HCT116 (cell line): ENCODE data around the gene GFY. TPM values are rescaled to one million over a fixed set of nuclear protein-coding genes. Genes with fewer than 3 reads are reported as not detected.

ENCODE experiments used
- ATAC-seq: fragments of 200-7000 bp; cut with Tn5 transposase; 2 replicates; pipeline ENCODE4 v1.9.1; 2020; ENCODE audit warnings: mild to moderate bottlenecking, moderate library complexity
- BruUV-seq: library from RNA; stranded (reverse); fragments of 400-500 nt; replicated peaks from 2 replicates; lab custom pipeline; 2021; lab: Mats Ljungman, UMichigan
- CTCF ChIA-PET: fragments of 300-600 bp; sonication (Branson Sonifier 250); formaldehyde crosslinking; loops from one replicate; lab custom pipeline; 2021; ENCODE audit warnings: antibody characterized with exemption; lab: Charles Lee
- POLR2A ChIA-PET: fragments of 300-600, 350-600 bp; sonication (Branson Sonifier 250); formaldehyde crosslinking; loops from one replicate; lab custom pipeline; 2021; ENCODE audit warnings: antibody characterized with exemption; lab: Charles Lee
- RAD21 ChIA-PET, 2 experiments: fragments of 300-600 bp; sonication (Branson Sonifier 250); formaldehyde crosslinking; loops; one replicate each; lab custom pipeline; 2023; ENCODE audit warnings: low total read pairs in 2 of 2; ENCODE audit not compliant: uncharacterized antibody in 2 of 2, unreplicated experiment in 2 of 2, low non-redundant PET in 1 of 2; lab: Charles Lee
- DNase-seq: peaks from one replicate; pipeline ENCODE4 v3.0.0-alpha.2; 2010; ENCODE audit warnings: low read depth, low spot score
- H2AFZ ChIP-seq: fragments of 200-600 bp; shearing (Covaris generic), sonication (generic); 2 replicates; pipeline ENCODE4 v1.6.1; 2017; ENCODE audit warnings: low read depth, mixed run types, mixed read lengths, antibody characterized with exemption, low read length; ENCODE audit not compliant: poor library complexity, severe bottlenecking
- H3K27ac ChIP-seq: 2 replicates; pipeline ENCODE4 v1.5.1; 2012; ENCODE audit warnings: low read depth, low read length
- H3K27me3 ChIP-seq: fragments of 200-600 bp; sonication (generic); 2 replicates; pipeline ENCODE4 v1.6.1; 2016; ENCODE audit warnings: mixed run types, low read length, mixed read lengths; ENCODE audit not compliant: insufficient read depth
- H3K36me3 ChIP-seq, 2 experiments: fragments of 200-500 bp in 1 of 2; fragments of 200-600 bp in 1 of 2; sonication (Bioruptor generic) in 1 of 2; sonication (generic) in 1 of 2; 2 replicates each; pipeline versions ENCODE4 v1.5.1 to v1.6.1; 2014 to 2016; ENCODE audit warnings: low read length in 2 of 2, inconsistent platforms in 1 of 2, mixed read lengths in 1 of 2, mixed run types in 1 of 2; ENCODE audit not compliant: insufficient read depth in 2 of 2, control insufficient read depth in 1 of 2
- H3K4me1 ChIP-seq, 2 experiments: fragments of 200-600 bp in 1 of 2; sonication (generic) in 1 of 2; 2 replicates each; pipeline versions ENCODE4 v1.5.1 to v1.6.1; 2012 to 2017; ENCODE audit warnings: low read length in 2 of 2, inconsistent platforms in 1 of 2, mild to moderate bottlenecking in 1 of 2, mixed read lengths in 1 of 2, mixed run types in 1 of 2, moderate library complexity in 1 of 2; ENCODE audit not compliant: insufficient read depth in 2 of 2, control insufficient read depth in 1 of 2
- H3K4me2 ChIP-seq: fragments of 200-600 bp; sonication (generic); 2 replicates; pipeline ENCODE4 v1.6.1; 2017; ENCODE audit warnings: mixed run types, low read length, mixed read lengths
- H3K4me3 ChIP-seq, 2 experiments: fragments of 200-600 bp in 1 of 2; sonication (generic) in 1 of 2; replicated peaks in 1 of 2; 2 replicates each; pipeline ENCODE4 v1.5.1; 2011 to 2016; ENCODE audit warnings: low read length in 2 of 2, control low read depth in 1 of 2, low read depth in 1 of 2, mild to moderate bottlenecking in 1 of 2, mixed read lengths in 1 of 2, mixed run types in 1 of 2
- H3K79me2 ChIP-seq: fragments of 200-600 bp; sonication (generic); 2 replicates; pipeline ENCODE4 v1.6.1; 2017; ENCODE audit warnings: mild to moderate bottlenecking, mixed run types, low read length, moderate library complexity, mixed read lengths; ENCODE audit not compliant: insufficient read depth
- H3K9ac ChIP-seq: fragments of 200-600 bp; sonication (generic); 2 replicates; pipeline ENCODE4 v1.6.1; 2016; ENCODE audit warnings: low read length, mixed read lengths
- H3K9me2 ChIP-seq: fragments of 200-600 bp; sonication (generic), shearing (Covaris generic); 2 replicates; pipeline ENCODE4 v1.6.1; 2017; ENCODE audit warnings: mixed run types, mild to moderate bottlenecking, moderate library complexity; ENCODE audit not compliant: insufficient read depth
- H3K9me3 ChIP-seq, 2 experiments: fragments of 200-500 bp in 1 of 2; fragments of 200-600 bp in 1 of 2; sonication (Bioruptor generic) in 1 of 2; sonication (generic) in 1 of 2; 2 replicates each; pipeline ENCODE4 v1.6.1; 2014 to 2017; ENCODE audit warnings: low read length in 2 of 2, mixed read lengths in 2 of 2, inconsistent platforms in 1 of 2, low read depth in 1 of 2, mild to moderate bottlenecking in 1 of 2, mixed run types in 1 of 2, moderate library complexity in 1 of 2; ENCODE audit not compliant: control insufficient read depth in 1 of 2, insufficient read depth in 1 of 2
- H4K20me1 ChIP-seq: fragments of 200-600 bp; sonication (generic), shearing (Covaris generic); 2 replicates; pipeline ENCODE4 v1.6.1; 2017; ENCODE audit warnings: mixed run types, mild to moderate bottlenecking, moderate library complexity; ENCODE audit not compliant: insufficient read depth
- EGR1 ChIP-seq: IDR thresholded peaks from 2 replicates; pipeline ENCODE4 v1.6.1; 2012; ENCODE audit warnings: low read depth
- RAD21 ChIP-seq: IDR thresholded peaks from 2 replicates; pipeline ENCODE4 v1.6.1; 2012; ENCODE audit warnings: low read depth, mild to moderate bottlenecking
- SP1 ChIP-seq: IDR thresholded peaks from 2 replicates; pipeline ENCODE4 v1.6.1; 2012; ENCODE audit warnings: low read depth
- TCF7L2 ChIP-seq: IDR thresholded peaks from 2 replicates; pipeline ENCODE4 v1.7.0; 2011; ENCODE audit warnings: borderline replicate concordance, inconsistent platforms; ENCODE audit not compliant: insufficient read depth, insufficient read length; ENCODE audit errors: extremely low read depth
- ZNF274 ChIP-seq: fragments of 200-500 bp; sonication (Bioruptor generic); IDR thresholded peaks from 2 replicates; pipeline ENCODE4 v1.6.1; 2014; ENCODE audit warnings: mild to moderate bottlenecking, low read depth, low read length, inconsistent platforms
- intact Hi-C: fragments of 100-400 bp; cut with micrococcal nuclease; formaldehyde crosslinking; loops from 2 replicates; pipeline ENCODE4 v1.10.0; 2022
- total RNA-seq: library from RNA; stranded (reverse); gene quantifications from one replicate; pipeline ENCODE4 v1.2.1, GENCODE V29; 2021; ENCODE audit not compliant: unreplicated experiment

GFY gene
- total RNA-seq, 1 experiment from 2014 or later = 2.6 TPM

DNA sequence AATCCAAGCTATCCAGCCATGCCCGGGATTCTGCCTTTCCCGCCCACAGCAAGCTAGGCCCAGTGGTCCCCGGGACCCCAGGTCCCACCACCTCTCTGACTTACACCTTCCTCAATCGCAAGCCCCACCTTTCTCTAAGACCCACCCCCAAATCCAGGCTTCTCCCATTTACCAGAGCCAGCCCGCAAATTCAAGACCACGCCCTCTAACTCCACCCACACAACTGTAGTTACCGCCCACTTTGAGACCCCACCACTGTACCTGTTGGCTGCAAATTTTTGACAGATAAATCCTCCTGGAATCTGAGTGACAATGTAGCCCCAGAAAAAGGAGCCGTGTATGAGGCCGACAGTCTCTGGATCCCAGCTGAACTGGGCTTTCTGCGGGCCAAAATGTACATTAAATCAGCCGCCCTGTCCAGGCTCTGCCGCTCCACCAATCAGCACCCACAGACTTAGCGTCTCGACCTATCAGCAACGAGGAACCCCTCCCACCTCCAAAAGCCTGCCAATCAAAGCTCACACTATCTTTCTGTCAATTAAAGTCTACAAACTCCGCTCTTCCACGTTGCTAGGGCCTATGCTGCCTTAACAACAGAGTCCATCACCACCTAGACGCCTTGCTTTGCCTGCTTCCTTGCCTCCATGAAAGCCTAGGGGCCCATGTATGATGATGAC is 9.9 kb downstream of the GFY start:
- H3K27me3 ChIP-seq = peaks cover 18% of the 10 kb centered on the region
- no peak for TF ChIP-seq SP1
- no peak for TF ChIP-seq RAD21
- no peak for TF ChIP-seq EGR1
- DNase-seq (no peak), ATAC-seq (peak; percentile 40; the same call in 1 of the 2 replicates)
- no peaks in the 10 kb centered on the region for H3K36me3 ChIP-seq
- intact Hi-C loops = no loop called here
- H3K4me3 ChIP-seq = no peak overlapping the region
- H3K4me2 ChIP-seq = no peak overlapping the region
- no peaks in the 10 kb centered on the region for H3K79me2 ChIP-seq
- RAD21 ChIA-PET = no interaction called here
- peaks cover 0 to 3% of the 10 kb centered on the region in 2 experiments; a peak in 1 of 4 replicates for H3K4me1 ChIP-seq
- H2AFZ ChIP-seq = no peak overlapping the region
- no TSS peak for BruUV-seq
- H3K9me3 ChIP-seq = no peaks in the 10 kb centered on the region
- CTCF ChIA-PET = no interaction called here
- H3K9me2 ChIP-seq = no peaks in the 10 kb centered on the region
- H3K9ac ChIP-seq = no peak overlapping the region
- H3K27ac ChIP-seq = no peak overlapping the region
- POLR2A ChIA-PET = interaction anchor here (0.6 to 1.3 kb wide), 3 partner anchors 9 to 283 kb away, joined by 3 to 4 read pairs (median 3); partner anchors contain the start of gene GFY
- H4K20me1 ChIP-seq = no peaks in the 10 kb centered on the region

DNA sequence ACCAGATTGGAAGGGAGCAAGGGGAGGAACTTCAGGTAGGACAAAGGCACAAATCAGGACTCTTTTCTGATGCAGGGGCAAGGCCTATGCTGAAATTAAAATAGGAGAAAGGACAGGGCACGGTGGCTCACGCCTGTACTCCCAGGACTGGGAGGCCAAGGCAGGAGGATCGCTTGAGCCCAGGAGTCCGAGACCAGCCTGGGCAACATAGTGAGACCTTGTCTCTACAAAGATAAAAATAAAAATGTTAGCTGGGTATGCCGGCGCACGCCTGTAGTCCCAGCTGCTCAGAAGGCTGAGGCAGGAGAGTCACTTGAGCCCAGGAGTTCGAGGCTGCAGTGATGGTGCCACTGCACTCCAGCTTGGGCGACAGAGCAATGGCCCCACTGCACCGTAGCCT is 10.5 kb downstream of the GFY start:
- ChIA-PET POLR2A (interaction anchor here (1.0 kb wide), 1 partner anchor 282 kb away, joined by 3 read pairs; no protein-coding TSS in a partner anchor), RAD21 (no interaction called here)
- Histone ChIP-seq H3K4me2 (no peak overlapping the region), H2AFZ (no peak overlapping the region), H3K36me3 (no peaks in the 10 kb centered on the region), H3K9me3 (no peaks in the 10 kb centered on the region), H3K9ac (no peak overlapping the region), H3K27ac (no peak overlapping the region), H3K4me3 (no peak overlapping the region), H3K4me1 (peaks cover 0 to 3% of the 10 kb centered on the region in 2 experiments; a peak in 1 of 4 replicates), H4K20me1 (no peaks in the 10 kb centered on the region)
- BruUV-seq = no TSS peak
- ATAC-seq = no peak
- intact Hi-C loops = no loop called here
- TF ChIP-seq EGR1 (no peak), ZNF274 (no peak), TCF7L2 (no peak)
- TF ChIP-seq, all 23 proteins: peak for 0
- H3K9me2 ChIP-seq = no peaks in the 10 kb centered on the region
- H3K27me3 ChIP-seq = peaks cover 21% of the 10 kb centered on the region
- no peaks in the 10 kb centered on the region for H3K79me2 ChIP-seq
- CTCF ChIA-PET = no interaction called here
- DNase-seq = no peak
